Fibroblast of peridontal ligament (primary cell): ENCODE results near the gene EEPD1.

Source experiments
- DNase-seq: peaks from one replicate; pipeline ENCODE4 v3.0.0-alpha.2; 2010; ENCODE audit errors: extremely low read depth

Gene EEPD1

GRCh38 chr7:36154255-36155212, 1.5 kb downstream of the EEPD1 start:
- no peak for DNase-seq

- peak; percentile 34 for DNase-seq
Observed at GRCh38 chr7:36155811-36156361, 2.8 kb downstream of the EEPD1 start.

- DNase-seq = no peak
Observed at GRCh38 chr7:36157527-36158320, 4.7 kb downstream of the EEPD1 start.

- DNase-seq = no peak
Observed at GRCh38 chr7:36158321-36158605, 5.2 kb downstream of the EEPD1 start.

- DNase-seq = no peak
Observed at GRCh38 chr7:36159618-36160017, 6.6 kb downstream of the EEPD1 start.

- DNase-seq = no peak
Observed at GRCh38 chr7:36160313-36160712, 7.3 kb downstream of the EEPD1 start.

- no peak for DNase-seq
Observed at GRCh38 chr7:36161996-36162395, 8.9 kb downstream of the EEPD1 start.

GRCh38 chr7:36165059-36165458, 12.0 kb downstream of the EEPD1 start:
- DNase-seq = no peak

- DNase-seq = no peak
Observed at GRCh38 chr7:36165802-36166201, 12.7 kb downstream of the EEPD1 start.

- no peak for DNase-seq
Observed at GRCh38 chr7:36167403-36168050, 14.5 kb downstream of the EEPD1 start.

- no peak for DNase-seq
Observed at GRCh38 chr7:36171503-36171902, 18.4 kb downstream of the EEPD1 start.

- no peak for DNase-seq
Observed at GRCh38 chr7:36175886-36176285, 22.8 kb downstream of the EEPD1 start.

GRCh38 chr7:36176697-36177096, 23.6 kb downstream of the EEPD1 start:
- DNase-seq = no peak

GRCh38 chr7:36180121-36180520, 27.1 kb downstream of the EEPD1 start:
- no peak for DNase-seq

GRCh38 chr7:36181668-36182067, 28.6 kb downstream of the EEPD1 start:
- no peak for DNase-seq

- no peak for DNase-seq
Observed at GRCh38 chr7:36182854-36183604, 30.0 kb downstream of the EEPD1 start.

- no peak for DNase-seq
Observed at GRCh38 chr7:36185092-36185491, 32.0 kb downstream of the EEPD1 start.

- peak; percentile 34 for DNase-seq
Observed at GRCh38 chr7:36185756-36186155, 32.7 kb downstream of the EEPD1 start.

GRCh38 chr7:36186359-36187121, 33.5 kb downstream of the EEPD1 start:
- no peak for DNase-seq

GRCh38 chr7:36188266-36188665, 35.2 kb downstream of the EEPD1 start:
- DNase-seq = no peak

- no peak for DNase-seq
Observed at GRCh38 chr7:36188906-36189305, 35.9 kb downstream of the EEPD1 start.
